K562 (cell line): ENCODE data around the gene PAIP1. TPM values are rescaled to one million over a fixed set of nuclear protein-coding genes. Genes with fewer than 3 reads are reported as not detected.
A peak's percentile ranks its signal among the peaks of the same experiment; 100 is the strongest.

Experiments used
- ATAC-seq: fragments of 200-7000 bp; cut with Tn5 transposase; 3 replicates; pipeline ENCODE4 v1.9.1; 2020; ENCODE audit warnings: moderate library complexity
- BruUV-seq: library from RNA; stranded (reverse); fragments of 400-500 nt; replicated peaks from 2 replicates; lab custom pipeline; 2021; lab: Mats Ljungman, UMichigan
- CTCF ChIA-PET: fragments of 300-600 bp; formaldehyde crosslinking; extraction: SDS; loops from one replicate; lab custom pipeline; 2021; ENCODE audit warnings: low intra/inter-chr PET ratio; lab: Yijun Ruan, JAX
- POLR2A ChIA-PET: fragments of 300-600, 350-650 bp; sonication (Branson Sonifier 250); formaldehyde crosslinking; extraction: SDS; loops from one replicate; lab custom pipeline; 2021; ENCODE audit warnings: antibody characterized with exemption, inconsistent platforms; lab: Yijun Ruan, JAX
- DNase-seq, 4 experiments: peaks; one replicate each; pipeline versions ENCODE4 v3.0.0 to v3.0.0-alpha.2; 2011 to 2018; ENCODE audit warnings: low spot score in 3 of 4, mixed read lengths in 3 of 4; ENCODE audit errors: extremely low read depth in 1 of 4
- FAIRE-seq: peaks from 2 replicates; lab custom pipeline; 2011; peaks lifted over from hg19 to GRCh38; lab: Jason Lieb, UNC
- H2AFZ ChIP-seq: 2 replicates; pipeline ENCODE4 v1.6.0; 2011; ENCODE audit warnings: low read depth, low read length, control low read depth, inconsistent platforms
- H3K27ac ChIP-seq: fragments of 200-600 bp; 3 replicates; pipeline ENCODE4 v1.8.0; 2011; ENCODE audit warnings: low read depth, mild to moderate bottlenecking, control low read depth, inconsistent platforms, low read length, moderate library complexity, mixed read lengths; ENCODE audit errors: extremely low read depth
- H3K27me3 ChIP-seq, 2 experiments: fragments of 300-600 bp in 1 of 2; 2 replicates in 1 of 2; 3 replicates in 1 of 2; pipeline versions ENCODE4 v1.6.0 to v1.8.0; 2011; ENCODE audit warnings: inconsistent platforms in 2 of 2, low read length in 2 of 2, mild to moderate bottlenecking in 1 of 2, mixed read lengths in 1 of 2, moderate library complexity in 1 of 2; ENCODE audit not compliant: control insufficient read depth in 2 of 2, insufficient read depth in 2 of 2
- H3K36me3 ChIP-seq: fragments of 300-600 bp; 3 replicates; pipeline ENCODE4 v1.8.0; 2011; ENCODE audit warnings: mild to moderate bottlenecking, low read length, inconsistent platforms; ENCODE audit not compliant: control insufficient read depth, insufficient read depth
- H3K4me1 ChIP-seq, 2 experiments: fragments of 200-600 bp in 1 of 2; replicated peaks in 1 of 2; 2 replicates in 1 of 2; 3 replicates in 1 of 2; pipeline versions ENCODE4 v1.5.1 to v1.8.0; 2011; ENCODE audit warnings: inconsistent platforms in 2 of 2, low read length in 2 of 2, mild to moderate bottlenecking in 1 of 2, mixed read lengths in 1 of 2, moderate library complexity in 1 of 2; ENCODE audit not compliant: control insufficient read depth in 2 of 2, insufficient read depth in 2 of 2
- H3K4me2 ChIP-seq: 2 replicates; pipeline ENCODE4 v1.6.1; 2011; ENCODE audit warnings: low read length, control low read depth, inconsistent platforms, mixed read lengths; ENCODE audit not compliant: insufficient read depth
- H3K4me3 ChIP-seq: fragments of 200-600 bp; sonication (generic), shearing (Covaris generic); 2 replicates; pipeline ENCODE4 v1.5.1; 2016; ENCODE audit warnings: control low read depth, inconsistent platforms
- H3K79me2 ChIP-seq: fragments of 200-600 bp; 3 replicates; pipeline ENCODE4 v1.8.0; 2011; ENCODE audit warnings: low read length, inconsistent platforms; ENCODE audit not compliant: control insufficient read depth, insufficient read depth
- H3K9ac ChIP-seq, 2 experiments: 2 replicates each; pipeline versions ENCODE4 v1.6.0 to v1.6.1; 2011; ENCODE audit warnings: low read depth in 2 of 2, low read length in 2 of 2, control low read depth in 1 of 2, inconsistent platforms in 1 of 2, mild to moderate bottlenecking in 1 of 2, mixed read lengths in 1 of 2; ENCODE audit not compliant: insufficient read depth in 1 of 2
- H3K9me1 ChIP-seq: one replicate; pipeline ENCODE4 v1.6.0; 2011; ENCODE audit warnings: inconsistent platforms, mild to moderate bottlenecking, low read length, moderate library complexity; ENCODE audit not compliant: control insufficient read depth, insufficient read depth
- H3K9me3 ChIP-seq: replicated peaks from 2 replicates; pipeline ENCODE4 v1.5.1; 2011; ENCODE audit warnings: low read depth, low read length, inconsistent platforms; ENCODE audit not compliant: control insufficient read depth, insufficient read depth
- H4K20me1 ChIP-seq: replicated peaks from 2 replicates; pipeline ENCODE4 v1.6.1; 2011; ENCODE audit warnings: low read length, inconsistent platforms, mixed read lengths; ENCODE audit not compliant: control insufficient read depth, insufficient read depth
- E4F1 ChIP-seq: fragments of 250-450 bp; sonication (Bioruptor Pico); IDR thresholded peaks from 2 replicates; pipeline ENCODE4 v1.5.0; 2021; ENCODE audit warnings: mild to moderate bottlenecking, borderline replicate concordance
- JUNB ChIP-seq: fragments of 450-650 bp; formaldehyde crosslinking; conservative IDR thresholded peaks from 2 replicates; pipeline ENCODE4 v1.4.0; 2020; ENCODE audit warnings: mild to moderate bottlenecking
- PURB ChIP-seq: sonication (generic); formaldehyde crosslinking; IDR thresholded peaks from 2 replicates; pipeline ENCODE4 v1.9.0; 2021; ENCODE audit warnings: low read depth, mild to moderate bottlenecking, missing genetic modification reagents
- ZNF41 ChIP-seq: fragments of 250-450 bp; sonication (Bioruptor Pico); conservative IDR thresholded peaks from 2 replicates; pipeline ENCODE4 v1.4.0; 2020; ENCODE audit warnings: mild to moderate bottlenecking
- WGBS: fragments of 100-300 bp; shearing (Covaris generic); methylation state at CpG from one replicate; pipeline ENCODE4 v1.1.6; 2016; ENCODE audit warnings: low coverage, mixed read lengths; ENCODE audit not compliant: insufficient coverage; ENCODE audit errors: missing lambda C conversion rate; 5-methylcytosine and 5-hydroxymethylcytosine counted together
- in situ Hi-C: fragments of 300-500 bp; cut with MboI; formaldehyde crosslinking; loops from 4 replicates; pipeline ENCODE4 v1.15.0; 2018; ENCODE audit warnings: inconsistent platforms, mixed read lengths
- intact Hi-C: fragments of 100-400 bp; cut with micrococcal nuclease; formaldehyde crosslinking; loops from 2 replicates; pipeline ENCODE4 v1.14.2; 2022
- polyA plus RNA-seq, 8 experiments: library from polyadenylated mRNA; depleted of rRNA in 4 of 8; stranded (reverse) in 5 of 8; unstranded in 3 of 8; fragments of >200 nt; fragmentation: Nextera tagmentation in 2 of 8; fragmentation: Illumina TruSeq in 1 of 8; extraction: Ambion mirVana in 2 of 8; extraction: Trizol in 1 of 8; gene quantifications; 2 replicates each; pipeline versions ENCODE4 v1.2.1 to v1.2.3, GENCODE V29; 2011 to 2014; ENCODE audit warnings: inconsistent platforms in 1 of 8, missing spikeins in 1 of 8
- total RNA-seq, 7 experiments: library from RNA; depleted of rRNA in 6 of 7; stranded (reverse); fragments of >200 nt in 6 of 7; fragmentation: Illumina TruSeq in 2 of 7; extraction: Trizol in 2 of 7; gene quantifications; 2 replicates each; pipeline versions ENCODE4 v1.2.1 to v1.2.3, GENCODE V29; 2011 to 2021; ENCODE audit warnings: low replicate concordance in 1 of 7
- TF ChIP-seq, protein P1 (sequence below): fragments of 450-650 bp; IDR thresholded peaks from 2 replicates; pipeline ENCODE4 v1.6.1; 2016; ENCODE audit warnings: mild to moderate bottlenecking, moderate library complexity

PAIP1 gene
- total and polyA plus RNA-seq, 9 of the 15 experiments (the other 6 are each of a cell fraction or from before 2014, with no cell fraction given), result 51.7 to 181 (median 102) TPM

DNA sequence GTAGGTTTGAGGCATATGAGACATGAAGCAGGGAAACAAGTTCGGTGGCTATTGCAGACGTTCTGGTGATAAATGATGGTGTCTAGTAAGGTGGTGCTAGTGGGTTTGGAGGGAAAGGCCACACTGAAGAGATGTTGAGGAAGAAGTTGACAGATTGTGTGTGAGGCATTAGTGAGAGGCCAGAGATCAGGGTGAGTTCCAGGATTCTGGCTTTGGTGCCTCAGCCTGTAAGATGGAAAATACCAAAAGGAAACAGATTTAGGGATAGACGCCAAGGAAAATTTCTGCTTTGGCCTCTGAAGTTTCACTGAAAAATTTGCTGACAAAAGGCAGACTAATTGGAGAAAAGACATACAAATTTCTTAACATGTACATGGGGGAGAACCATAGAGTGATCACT is 6.4 kb upstream of the PAIP1 start:
- Histone ChIP-seq H3K4me2 (no peak overlapping the region), H3K79me2 (no peaks in the 10 kb centered on the region), H3K9me1 (no peaks in the 10 kb centered on the region), H3K4me1 (peaks cover 0 to 6% of the 10 kb centered on the region in 2 experiments; a peak in 1 of 5 replicates), H3K36me3 (no peaks in the 10 kb centered on the region), H2AFZ (peak overlapping the region; percentile 21; the same call in 1 of the 2 replicates), H3K4me3 (no peak overlapping the region), H3K9me3 (no peaks in the 10 kb centered on the region), H3K27me3 (no peaks in the 10 kb centered on the region), H3K9ac (no peak overlapping the region), H4K20me1 (no peaks in the 10 kb centered on the region)
- ATAC-seq, result no peak
- WGBS, result 46% methylated on average over 3 of the region's 3 CpGs
- in situ Hi-C loops, result no loop called here
- BruUV-seq, result no TSS peak
- ChIA-PET POLR2A (no interaction called here), CTCF (no interaction called here)
- FAIRE-seq, result no peak
- intact Hi-C loops, result no loop called here
- TF ChIP-seq PURB (CRISPR knock-in tag), result no peak
- TF ChIP-seq, protein P1, sequence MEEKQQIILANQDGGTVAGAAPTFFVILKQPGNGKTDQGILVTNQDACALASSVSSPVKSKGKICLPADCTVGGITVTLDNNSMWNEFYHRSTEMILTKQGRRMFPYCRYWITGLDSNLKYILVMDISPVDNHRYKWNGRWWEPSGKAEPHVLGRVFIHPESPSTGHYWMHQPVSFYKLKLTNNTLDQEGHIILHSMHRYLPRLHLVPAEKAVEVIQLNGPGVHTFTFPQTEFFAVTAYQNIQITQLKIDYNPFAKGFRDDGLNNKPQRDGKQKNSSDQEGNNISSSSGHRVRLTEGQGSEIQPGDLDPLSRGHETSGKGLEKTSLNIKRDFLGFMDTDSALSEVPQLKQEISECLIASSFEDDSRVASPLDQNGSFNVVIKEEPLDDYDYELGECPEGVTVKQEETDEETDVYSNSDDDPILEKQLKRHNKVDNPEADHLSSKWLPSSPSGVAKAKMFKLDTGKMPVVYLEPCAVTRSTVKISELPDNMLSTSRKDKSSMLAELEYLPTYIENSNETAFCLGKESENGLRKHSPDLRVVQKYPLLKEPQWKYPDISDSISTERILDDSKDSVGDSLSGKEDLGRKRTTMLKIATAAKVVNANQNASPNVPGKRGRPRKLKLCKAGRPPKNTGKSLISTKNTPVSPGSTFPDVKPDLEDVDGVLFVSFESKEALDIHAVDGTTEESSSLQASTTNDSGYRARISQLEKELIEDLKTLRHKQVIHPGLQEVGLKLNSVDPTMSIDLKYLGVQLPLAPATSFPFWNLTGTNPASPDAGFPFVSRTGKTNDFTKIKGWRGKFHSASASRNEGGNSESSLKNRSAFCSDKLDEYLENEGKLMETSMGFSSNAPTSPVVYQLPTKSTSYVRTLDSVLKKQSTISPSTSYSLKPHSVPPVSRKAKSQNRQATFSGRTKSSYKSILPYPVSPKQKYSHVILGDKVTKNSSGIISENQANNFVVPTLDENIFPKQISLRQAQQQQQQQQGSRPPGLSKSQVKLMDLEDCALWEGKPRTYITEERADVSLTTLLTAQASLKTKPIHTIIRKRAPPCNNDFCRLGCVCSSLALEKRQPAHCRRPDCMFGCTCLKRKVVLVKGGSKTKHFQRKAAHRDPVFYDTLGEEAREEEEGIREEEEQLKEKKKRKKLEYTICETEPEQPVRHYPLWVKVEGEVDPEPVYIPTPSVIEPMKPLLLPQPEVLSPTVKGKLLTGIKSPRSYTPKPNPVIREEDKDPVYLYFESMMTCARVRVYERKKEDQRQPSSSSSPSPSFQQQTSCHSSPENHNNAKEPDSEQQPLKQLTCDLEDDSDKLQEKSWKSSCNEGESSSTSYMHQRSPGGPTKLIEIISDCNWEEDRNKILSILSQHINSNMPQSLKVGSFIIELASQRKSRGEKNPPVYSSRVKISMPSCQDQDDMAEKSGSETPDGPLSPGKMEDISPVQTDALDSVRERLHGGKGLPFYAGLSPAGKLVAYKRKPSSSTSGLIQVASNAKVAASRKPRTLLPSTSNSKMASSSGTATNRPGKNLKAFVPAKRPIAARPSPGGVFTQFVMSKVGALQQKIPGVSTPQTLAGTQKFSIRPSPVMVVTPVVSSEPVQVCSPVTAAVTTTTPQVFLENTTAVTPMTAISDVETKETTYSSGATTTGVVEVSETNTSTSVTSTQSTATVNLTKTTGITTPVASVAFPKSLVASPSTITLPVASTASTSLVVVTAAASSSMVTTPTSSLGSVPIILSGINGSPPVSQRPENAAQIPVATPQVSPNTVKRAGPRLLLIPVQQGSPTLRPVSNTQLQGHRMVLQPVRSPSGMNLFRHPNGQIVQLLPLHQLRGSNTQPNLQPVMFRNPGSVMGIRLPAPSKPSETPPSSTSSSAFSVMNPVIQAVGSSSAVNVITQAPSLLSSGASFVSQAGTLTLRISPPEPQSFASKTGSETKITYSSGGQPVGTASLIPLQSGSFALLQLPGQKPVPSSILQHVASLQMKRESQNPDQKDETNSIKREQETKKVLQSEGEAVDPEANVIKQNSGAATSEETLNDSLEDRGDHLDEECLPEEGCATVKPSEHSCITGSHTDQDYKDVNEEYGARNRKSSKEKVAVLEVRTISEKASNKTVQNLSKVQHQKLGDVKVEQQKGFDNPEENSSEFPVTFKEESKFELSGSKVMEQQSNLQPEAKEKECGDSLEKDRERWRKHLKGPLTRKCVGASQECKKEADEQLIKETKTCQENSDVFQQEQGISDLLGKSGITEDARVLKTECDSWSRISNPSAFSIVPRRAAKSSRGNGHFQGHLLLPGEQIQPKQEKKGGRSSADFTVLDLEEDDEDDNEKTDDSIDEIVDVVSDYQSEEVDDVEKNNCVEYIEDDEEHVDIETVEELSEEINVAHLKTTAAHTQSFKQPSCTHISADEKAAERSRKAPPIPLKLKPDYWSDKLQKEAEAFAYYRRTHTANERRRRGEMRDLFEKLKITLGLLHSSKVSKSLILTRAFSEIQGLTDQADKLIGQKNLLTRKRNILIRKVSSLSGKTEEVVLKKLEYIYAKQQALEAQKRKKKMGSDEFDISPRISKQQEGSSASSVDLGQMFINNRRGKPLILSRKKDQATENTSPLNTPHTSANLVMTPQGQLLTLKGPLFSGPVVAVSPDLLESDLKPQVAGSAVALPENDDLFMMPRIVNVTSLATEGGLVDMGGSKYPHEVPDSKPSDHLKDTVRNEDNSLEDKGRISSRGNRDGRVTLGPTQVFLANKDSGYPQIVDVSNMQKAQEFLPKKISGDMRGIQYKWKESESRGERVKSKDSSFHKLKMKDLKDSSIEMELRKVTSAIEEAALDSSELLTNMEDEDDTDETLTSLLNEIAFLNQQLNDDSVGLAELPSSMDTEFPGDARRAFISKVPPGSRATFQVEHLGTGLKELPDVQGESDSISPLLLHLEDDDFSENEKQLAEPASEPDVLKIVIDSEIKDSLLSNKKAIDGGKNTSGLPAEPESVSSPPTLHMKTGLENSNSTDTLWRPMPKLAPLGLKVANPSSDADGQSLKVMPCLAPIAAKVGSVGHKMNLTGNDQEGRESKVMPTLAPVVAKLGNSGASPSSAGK, result no peak
- no peak for TF ChIP-seq ZNF41 (CRISPR knock-in tag)
- TF ChIP-seq E4F1 (CRISPR knock-in tag), result no peak
- no peak for TF ChIP-seq JUNB (CRISPR knock-in tag)
- TF ChIP-seq, all 486 proteins: peak for 0
- H3K27ac ChIP-seq, result no peak overlapping the region
- no peak for DNase-seq
